BLaER1 (cell line): Measurements from ENCODE around the gene CC2D2A.

Source experiments
- H3K27ac ChIP-seq: shearing (Covaris generic); formaldehyde crosslinking; 2 replicates; pipeline ENCODE4 v1.8.1; 2022
- H3K27me3 ChIP-seq: shearing (Covaris generic); formaldehyde crosslinking; 2 replicates; pipeline ENCODE4 v1.8.1; 2022
- H3K36me3 ChIP-seq: shearing (Covaris generic); formaldehyde crosslinking; 2 replicates; pipeline ENCODE4 v1.8.1; 2022
- H3K4me1 ChIP-seq: shearing (Covaris generic); formaldehyde crosslinking; 2 replicates; pipeline ENCODE4 v1.8.1; 2022
- H3K4me2 ChIP-seq: shearing (Covaris generic); formaldehyde crosslinking; 2 replicates; pipeline ENCODE4 v1.8.1; 2022
- H3K4me3 ChIP-seq: shearing (Covaris generic); formaldehyde crosslinking; 2 replicates; pipeline ENCODE4 v1.8.1; 2022
- H3K9ac ChIP-seq: shearing (Covaris generic); formaldehyde crosslinking; 2 replicates; pipeline ENCODE4 v1.8.1; 2022
- H3K9me3 ChIP-seq: shearing (Covaris generic); formaldehyde crosslinking; 2 replicates; pipeline ENCODE4 v1.8.1; 2022
- H4K20me1 ChIP-seq: shearing (Covaris generic); formaldehyde crosslinking; 2 replicates; pipeline ENCODE4 v1.8.1; 2022
- Cebpa-rat ChIP-seq: shearing (Covaris generic); IDR thresholded peaks from 2 replicates; pipeline ENCODE4 v1.8.1; 2022

The CC2D2A gene

DNA sequence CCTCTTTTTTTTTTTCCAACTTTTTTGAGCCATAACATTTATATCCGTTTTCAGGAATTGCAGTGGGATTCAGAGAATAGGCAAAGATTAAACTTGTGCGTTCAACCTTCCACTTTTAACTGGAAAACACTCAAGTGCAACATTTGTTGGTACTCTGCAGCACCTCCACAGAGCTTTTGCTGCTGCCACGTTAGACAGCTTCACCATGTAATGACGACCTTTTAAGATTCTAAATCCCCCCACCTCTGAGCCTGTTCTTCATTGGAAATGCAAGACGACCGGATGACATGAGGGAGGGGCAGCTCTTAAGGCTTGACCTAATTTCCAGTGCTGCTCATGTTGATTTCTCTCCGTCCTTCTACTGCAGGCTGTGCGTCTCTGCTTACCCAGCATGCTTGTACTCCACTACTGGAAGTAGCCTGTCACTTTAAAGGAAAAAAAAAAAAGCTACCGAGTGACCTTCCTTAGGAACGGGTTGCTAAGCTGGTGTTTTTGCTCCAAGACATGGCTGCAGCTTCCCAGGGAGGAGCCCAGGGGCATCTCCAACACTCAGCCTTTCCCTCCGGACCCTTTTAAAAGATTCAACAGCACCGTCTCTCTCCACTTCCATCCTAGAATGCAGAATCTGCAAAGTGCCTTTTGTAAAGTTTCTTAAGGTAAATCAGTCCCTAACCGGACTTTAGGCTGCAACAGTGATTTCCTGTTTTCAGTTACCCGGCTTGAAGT, at the start of gene CC2D2A:
TSS of gene CC2D2A (plus strand) at position 481 of the 726 bp plus-strand sequence. CDS start 6,051 bp downstream, outside the sequence.
- no peaks in the 10 kb centered on the region for H3K27me3 ChIP-seq
- H3K4me2 ChIP-seq = peak within 1 kb of the TSS; percentile 51
- TF ChIP-seq Cebpa-rat = no peak
- peaks cover 10% of the 10 kb centered on the region for H3K4me1 ChIP-seq
- H3K36me3 ChIP-seq = no peaks in the 10 kb centered on the region
- H3K27ac ChIP-seq = no peak within 1 kb of the TSS
- no peaks in the 10 kb centered on the region for H3K9me3 ChIP-seq
- no peaks in the 10 kb centered on the region for H4K20me1 ChIP-seq
- H3K9ac ChIP-seq = no peak within 1 kb of the TSS
- H3K4me3 ChIP-seq = no peak within 1 kb of the TSS

- Histone ChIP-seq H4K20me1 (no peaks in the 10 kb centered on the region), H3K36me3 (no peaks in the 10 kb centered on the region), H3K4me3 (no peak overlapping the region), H3K27ac (no peak overlapping the region), H3K4me2 (no peak overlapping the region), H3K9me3 (0 out of 2 replicates have a peak, but pooled peaks cover 4% of the 10 kb centered on the region), H3K9ac (no peak overlapping the region), H3K4me1 (peaks cover 9% of the 10 kb centered on the region), H3K27me3 (no peaks in the 10 kb centered on the region)
- no peak for TF ChIP-seq Cebpa-rat
These were observed 49.0 kb upstream of the CC2D2A start for GRCh38 chr4:15420642-15421041.

- no peaks in the 10 kb centered on the region for H3K4me1 ChIP-seq
- no peak overlapping the region for H3K4me2 ChIP-seq
- no peaks in the 10 kb centered on the region for H4K20me1 ChIP-seq
- H3K36me3 ChIP-seq = no peaks in the 10 kb centered on the region
- no peaks in the 10 kb centered on the region for H3K27me3 ChIP-seq
- H3K27ac ChIP-seq = no peak overlapping the region
- no peak overlapping the region for H3K9ac ChIP-seq
- TF ChIP-seq Cebpa-rat = no peak
- H3K4me3 ChIP-seq = no peak overlapping the region
- 0 out of 2 replicates have a peak, but pooled peaks cover 4% of the 10 kb centered on the region for H3K9me3 ChIP-seq
These were observed 46.4 kb upstream of the CC2D2A start for GRCh38 chr4:15423285-15423711.

DNA sequence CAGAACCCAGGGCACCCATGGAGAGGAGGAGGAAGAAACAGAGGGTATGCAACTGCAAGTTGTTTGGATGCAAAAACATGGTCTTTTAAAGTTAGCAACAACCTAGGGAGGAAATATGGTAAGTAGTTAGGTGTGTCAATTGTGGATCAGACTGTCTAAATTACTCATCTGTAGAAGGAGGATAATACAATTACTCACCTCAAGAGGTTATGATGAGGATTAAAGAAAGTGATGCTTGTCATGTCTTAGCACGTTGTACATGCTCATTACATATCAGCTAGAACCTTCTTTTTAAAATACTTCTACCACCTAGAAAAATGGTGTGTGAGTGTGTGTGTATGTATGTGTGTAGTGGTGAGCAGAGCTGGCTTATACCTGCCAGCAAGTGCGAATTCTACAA, 44.2 kb upstream of the CC2D2A start:
- H4K20me1 ChIP-seq = no peaks in the 10 kb centered on the region
- no peaks in the 10 kb centered on the region for H3K36me3 ChIP-seq
- H3K27me3 ChIP-seq = no peaks in the 10 kb centered on the region
- H3K9me3 ChIP-seq = 0 out of 2 replicates have a peak, but pooled peaks cover 4% of the 10 kb centered on the region
- H3K4me1 ChIP-seq = no peaks in the 10 kb centered on the region
- H3K9ac ChIP-seq = no peak overlapping the region
- no peak overlapping the region for H3K4me3 ChIP-seq
- H3K27ac ChIP-seq = no peak overlapping the region
- no peak for TF ChIP-seq Cebpa-rat
- no peak overlapping the region for H3K4me2 ChIP-seq

DNA sequence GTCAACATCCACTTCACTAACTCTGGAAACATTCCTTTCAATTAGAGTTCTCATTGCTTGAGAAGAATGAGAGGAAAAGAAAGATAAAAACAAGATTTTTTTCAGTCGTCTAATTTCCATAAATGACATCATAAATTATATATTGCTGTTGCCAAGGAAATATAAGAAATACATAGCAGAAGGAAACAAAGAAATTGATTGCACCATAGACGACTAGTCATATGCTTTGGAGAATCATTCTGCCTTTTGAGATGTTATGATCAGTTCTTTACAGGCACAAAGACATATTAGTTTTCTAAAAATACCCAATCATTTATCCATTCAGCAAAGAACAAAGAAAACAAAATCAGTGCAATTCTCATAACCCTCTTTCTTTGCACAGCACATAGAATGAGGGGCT, 42.5 kb upstream of the CC2D2A start:
- Histone ChIP-seq H3K27me3 (no peaks in the 10 kb centered on the region), H4K20me1 (no peaks in the 10 kb centered on the region), H3K4me2 (no peak overlapping the region), H3K4me1 (no peaks in the 10 kb centered on the region), H3K27ac (no peak overlapping the region), H3K9me3 (0 out of 2 replicates have a peak, but pooled peaks cover 4% of the 10 kb centered on the region), H3K9ac (no peak overlapping the region), H3K36me3 (no peaks in the 10 kb centered on the region), H3K4me3 (no peak overlapping the region)
- no peak for TF ChIP-seq Cebpa-rat

DNA sequence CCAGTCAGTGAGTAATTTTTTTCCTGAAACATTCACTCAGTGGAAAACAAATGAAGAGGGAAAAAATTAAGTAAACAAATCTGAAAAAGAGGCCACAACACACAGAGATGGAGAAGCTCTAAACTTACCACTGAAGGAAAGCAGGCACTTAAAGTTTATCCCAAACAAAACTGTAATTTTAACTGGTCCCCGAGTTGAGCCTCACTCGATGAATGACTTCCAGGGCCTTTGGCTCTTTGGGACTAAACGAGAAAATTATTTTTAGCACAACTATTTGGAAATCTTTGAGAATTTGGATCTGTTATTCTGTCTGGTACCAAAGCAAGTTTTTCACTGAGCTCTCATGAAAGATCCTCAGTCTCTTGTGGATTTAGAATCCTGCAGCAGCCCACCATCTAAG, 42.0 kb upstream of the CC2D2A start, which contains the start of gene C1QTNF7:
TSS of gene C1QTNF7 (plus strand) at position 333 of the 400 bp plus-strand sequence. CDS start 7,711 bp downstream, outside the sequence.
- Histone ChIP-seq H3K36me3 (no peaks in the 10 kb centered on the region), H3K9me3 (0 out of 2 replicates have a peak, but pooled peaks cover 4% of the 10 kb centered on the region), H3K4me2 (no peak within 1 kb of the TSS), H3K4me3 (no peak within 1 kb of the TSS), H4K20me1 (no peaks in the 10 kb centered on the region), H3K27ac (no peak within 1 kb of the TSS), H3K9ac (no peak within 1 kb of the TSS), H3K27me3 (no peaks in the 10 kb centered on the region), H3K4me1 (no peaks in the 10 kb centered on the region)
- no peak for TF ChIP-seq Cebpa-rat

DNA sequence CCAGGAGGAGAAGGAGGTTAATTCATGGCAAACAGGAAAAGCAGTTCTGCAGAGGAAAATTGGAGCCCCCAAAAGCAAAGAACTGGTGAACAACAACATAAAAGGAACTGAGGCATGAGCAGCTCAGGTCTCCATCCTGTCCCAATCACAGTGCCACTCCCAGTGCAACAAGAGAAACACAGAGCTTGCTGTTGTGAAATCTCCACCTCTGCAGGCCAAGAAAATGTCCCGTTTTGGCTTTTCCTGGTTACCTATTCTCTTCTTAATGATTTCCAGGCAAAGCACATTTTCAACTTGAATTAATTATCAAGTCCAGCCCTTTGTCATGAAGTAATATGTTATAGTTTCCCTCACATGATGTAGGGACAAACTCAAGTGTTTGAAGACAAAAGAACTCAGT, 41.1 kb upstream of the CC2D2A start:
- Histone ChIP-seq H3K27me3 (no peaks in the 10 kb centered on the region), H3K4me1 (no peaks in the 10 kb centered on the region), H3K4me2 (no peak overlapping the region), H3K36me3 (no peaks in the 10 kb centered on the region), H4K20me1 (no peaks in the 10 kb centered on the region), H3K9me3 (0 out of 2 replicates have a peak, but pooled peaks cover under 1% of the 10 kb centered on the region), H3K9ac (no peak overlapping the region), H3K4me3 (no peak overlapping the region), H3K27ac (no peak overlapping the region)
- TF ChIP-seq Cebpa-rat = no peak

DNA sequence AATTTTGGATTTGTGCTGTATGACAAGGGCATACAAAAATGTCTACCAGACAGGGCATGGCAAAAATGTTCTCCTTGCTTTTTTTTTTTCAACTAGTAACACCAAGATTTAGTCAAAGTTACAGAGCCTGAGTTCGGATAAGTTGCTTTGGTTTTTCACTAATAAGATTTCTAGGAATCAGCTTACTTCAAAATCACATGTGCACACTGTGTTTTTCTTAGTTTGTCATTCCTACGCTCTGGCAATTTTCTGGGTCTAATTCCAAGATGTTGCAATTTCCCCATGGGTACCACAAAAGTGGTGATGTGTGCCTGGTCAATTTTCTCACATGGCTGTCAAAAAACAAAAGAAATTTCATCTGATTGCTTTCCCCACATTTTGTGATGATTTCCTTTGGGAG, 35.6 kb upstream of the CC2D2A start:
- H4K20me1 ChIP-seq = no peaks in the 10 kb centered on the region
- H3K36me3 ChIP-seq = no peaks in the 10 kb centered on the region

GRCh38 chr4:15434676-15435075, 35.0 kb upstream of the CC2D2A start:
- no peak overlapping the region for H3K9ac ChIP-seq
- no peak overlapping the region for H3K4me2 ChIP-seq
- H3K27ac ChIP-seq = no peak overlapping the region
- no peaks in the 10 kb centered on the region for H4K20me1 ChIP-seq
- H3K36me3 ChIP-seq = no peaks in the 10 kb centered on the region
- no peak overlapping the region for H3K4me3 ChIP-seq
- H3K9me3 ChIP-seq = no peaks in the 10 kb centered on the region
- no peaks in the 10 kb centered on the region for H3K4me1 ChIP-seq
- no peak for TF ChIP-seq Cebpa-rat
- no peaks in the 10 kb centered on the region for H3K27me3 ChIP-seq

More for the DNA sequence above, 35.6 kb upstream of the CC2D2A start:
- no peaks in the 10 kb centered on the region for H3K27me3 ChIP-seq
- H3K4me3 ChIP-seq = no peak overlapping the region
- no peak overlapping the region for H3K4me2 ChIP-seq
- TF ChIP-seq Cebpa-rat = no peak
- no peak overlapping the region for H3K9ac ChIP-seq
- H3K9me3 ChIP-seq = no peaks in the 10 kb centered on the region
- no peaks in the 10 kb centered on the region for H3K4me1 ChIP-seq
- H3K27ac ChIP-seq = no peak overlapping the region

DNA sequence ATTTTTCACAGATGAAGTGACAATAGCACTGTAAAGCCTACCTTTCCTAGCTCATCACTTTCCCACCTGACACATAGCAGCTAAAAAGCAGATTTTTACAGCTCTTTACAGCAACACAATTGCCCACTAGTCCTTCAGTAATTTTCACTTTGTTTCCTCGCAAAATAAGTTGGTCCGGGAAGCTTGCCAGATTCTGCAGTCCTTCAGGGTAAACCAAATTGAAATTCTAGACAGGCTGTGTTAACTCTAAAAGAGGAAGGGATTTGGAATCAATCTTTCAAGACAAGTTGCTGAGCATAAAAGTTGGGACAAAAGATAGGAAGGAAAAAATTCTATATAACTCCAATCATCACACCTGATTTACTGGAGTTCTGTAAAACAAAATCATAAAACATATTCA, 33.2 kb upstream of the CC2D2A start:
- Histone ChIP-seq H4K20me1 (no peaks in the 10 kb centered on the region), H3K9ac (no peak overlapping the region), H3K4me2 (no peak overlapping the region), H3K4me3 (no peak overlapping the region), H3K36me3 (no peaks in the 10 kb centered on the region), H3K9me3 (no peaks in the 10 kb centered on the region), H3K27ac (no peak overlapping the region), H3K4me1 (no peaks in the 10 kb centered on the region), H3K27me3 (no peaks in the 10 kb centered on the region)
- no peak for TF ChIP-seq Cebpa-rat
